AG08396 (cell line): ENCODE measurements around the gene H2BK1.
A peak's percentile ranks its signal among the peaks of the same experiment; 100 is the strongest.

Experiments
- DNase-seq: peaks from one replicate; pipeline ENCODE4 v3.0.0; 2012; ENCODE audit warnings: low spot score, mixed read lengths

Gene H2BK1

DNA sequence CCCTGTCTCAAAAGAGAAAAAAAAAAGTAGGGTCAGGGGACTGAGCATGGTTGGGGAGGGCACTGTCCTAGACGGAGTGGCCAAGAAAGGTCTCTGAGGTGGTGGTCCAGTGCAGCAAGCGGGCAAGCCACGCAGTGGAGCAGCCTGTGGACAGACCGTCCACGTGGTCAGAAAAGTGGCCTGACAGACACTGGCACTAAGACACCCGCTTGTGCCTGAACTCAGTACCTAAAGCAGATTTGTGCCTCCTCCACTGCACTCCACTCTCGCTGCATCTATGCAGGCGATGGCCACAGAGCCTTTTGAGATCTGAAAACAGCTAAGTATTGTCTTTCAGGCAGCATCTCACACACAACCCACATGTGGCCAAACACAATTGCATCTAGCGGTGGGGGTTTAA, 32.1 kb downstream of the H2BK1 start:
- no peak for DNase-seq

GRCh38 chr7:151177310-151177709, 33.0 kb downstream of the H2BK1 start:
- no peak for DNase-seq

GRCh38 chr7:151176401-151176800, 33.9 kb downstream of the H2BK1 start:
- DNase-seq = no peak

GRCh38 chr7:151175793-151176311, 34.4 kb downstream of the H2BK1 start:
- DNase-seq = no peak

- DNase-seq = no peak
Measured at GRCh38 chr7:151175047-151175792, 35.1 kb downstream of the H2BK1 start.

GRCh38 chr7:151174246-151175046, 35.8 kb downstream of the H2BK1 start:
- DNase-seq = no peak

- DNase-seq = no peak
Measured at GRCh38 chr7:151173386-151174245, 36.7 kb downstream of the H2BK1 start.

GRCh38 chr7:151172273-151173141, 37.8 kb downstream of the H2BK1 start:
- peak; percentile 95 for DNase-seq

GRCh38 chr7:151168787-151169162, 41.5 kb downstream of the H2BK1 start:
- DNase-seq = no peak

DNA sequence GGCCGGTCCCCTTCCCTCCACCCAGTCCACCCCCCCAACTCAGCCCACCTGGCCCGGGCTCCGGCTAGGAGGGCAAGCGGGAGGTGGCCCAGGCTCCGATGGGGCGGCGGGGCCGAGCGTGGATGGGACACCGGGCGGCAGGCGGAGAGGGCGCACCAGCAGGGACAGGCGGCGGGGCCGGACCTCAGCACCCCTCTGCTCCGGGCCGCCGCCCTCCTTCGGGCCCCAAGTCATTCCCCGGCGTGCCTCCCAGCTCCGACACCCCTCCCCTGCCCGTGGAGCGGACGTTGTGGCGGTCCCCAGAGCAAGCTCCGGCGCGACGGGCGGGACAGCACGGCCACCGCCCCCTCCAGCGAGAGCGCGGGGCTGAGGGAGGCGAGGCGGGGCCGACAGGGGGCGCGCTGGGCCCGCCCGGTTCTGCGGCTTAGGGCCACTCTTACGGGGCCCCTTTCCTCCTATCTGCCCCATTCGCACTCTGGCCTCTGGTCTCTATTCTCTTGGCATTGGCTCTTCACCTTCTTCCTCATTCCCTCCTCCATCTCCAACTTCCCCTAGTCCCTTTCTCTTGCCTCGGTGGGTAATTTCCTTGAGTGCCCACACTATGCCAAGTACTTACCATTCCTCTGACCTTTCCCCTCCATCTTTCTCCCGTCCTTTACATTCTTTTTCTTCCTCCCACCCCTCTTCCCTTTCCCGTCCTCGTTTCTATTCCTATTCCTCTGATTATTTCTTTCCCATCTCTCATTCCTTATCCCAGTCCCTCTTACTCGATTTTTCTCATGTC, 42.1 kb downstream of the H2BK1 start:
- peak; percentile 52 for DNase-seq

DNA sequence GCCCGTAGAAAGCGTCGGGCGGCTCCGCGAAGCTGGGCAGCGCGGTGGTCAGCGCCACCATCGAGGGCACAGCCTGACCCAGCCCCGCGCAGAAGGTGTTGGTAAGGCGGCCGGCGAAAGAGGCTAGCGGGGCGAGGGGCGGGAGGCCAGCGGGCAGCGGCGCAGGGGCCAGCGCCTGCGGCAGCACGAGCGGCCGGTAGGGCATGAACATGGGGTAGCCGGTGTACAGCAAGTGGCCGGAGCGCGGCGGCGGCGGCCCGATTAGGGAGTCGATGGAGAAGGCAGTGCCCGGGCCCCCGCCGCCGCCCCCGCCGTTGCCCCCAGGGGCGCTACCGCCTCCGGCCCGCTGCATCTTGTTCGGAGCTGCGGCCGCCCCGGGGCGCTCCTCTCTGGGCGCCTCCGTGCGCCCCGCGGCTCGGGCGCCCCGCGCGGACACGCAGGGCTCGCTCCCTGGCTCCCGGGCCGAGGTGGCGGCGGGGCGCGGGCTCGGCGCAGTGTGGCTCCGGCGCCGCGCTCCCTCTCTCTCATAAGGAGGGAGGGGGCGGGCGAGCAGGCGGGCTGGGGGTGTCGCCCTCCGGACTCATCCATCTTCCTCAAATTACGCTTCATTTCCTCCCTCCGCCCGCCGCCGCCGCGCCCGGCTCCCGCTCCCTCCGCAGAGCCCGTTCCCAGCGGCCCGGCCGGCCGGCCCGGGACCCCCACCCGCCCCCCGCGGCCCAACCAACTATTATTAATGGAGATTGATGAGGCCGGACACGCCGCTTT, 42.9 kb downstream of the H2BK1 start, which contains the start of gene GBX1:
TSS of gene GBX1 (minus strand) at position 498 of the 765 bp plus-strand sequence. CDS start at position 352, 146 bp downstream.
- DNase-seq = no peak

DNA sequence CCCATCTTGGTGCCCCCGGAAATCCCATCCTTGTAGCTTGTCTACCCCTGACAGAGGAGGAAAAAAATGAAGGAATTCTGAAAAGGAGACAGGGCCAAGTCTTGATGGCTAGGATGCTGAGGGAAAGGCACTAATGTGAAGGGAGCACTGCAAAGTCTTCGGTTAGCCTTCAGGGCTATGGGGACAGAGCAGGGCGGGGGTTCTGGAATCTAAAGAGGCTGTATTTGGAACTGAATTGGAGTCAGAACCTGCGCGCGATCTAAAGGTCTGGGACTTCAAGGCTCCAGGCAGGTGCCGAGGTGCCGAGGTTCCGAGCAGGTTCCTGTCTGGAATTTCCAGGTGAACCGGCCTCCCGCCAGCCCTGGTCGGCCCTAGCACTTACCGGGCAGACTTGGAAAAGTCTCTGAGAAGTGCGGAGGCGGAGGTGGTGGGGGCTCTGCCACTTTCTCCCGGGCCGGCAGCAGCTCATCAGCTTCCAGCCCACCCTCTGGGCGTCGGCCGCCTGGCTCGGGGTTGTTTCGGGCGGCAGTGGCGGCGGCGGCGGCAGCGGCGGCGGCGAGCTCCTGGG, 43.6 kb downstream of the H2BK1 start:
- no peak for DNase-seq

- DNase-seq = no peak
Measured at GRCh38 chr7:151161757-151162156, 48.5 kb downstream of the H2BK1 start.
